Measurements from ENCODE around the gene TARBP1.

DNA sequence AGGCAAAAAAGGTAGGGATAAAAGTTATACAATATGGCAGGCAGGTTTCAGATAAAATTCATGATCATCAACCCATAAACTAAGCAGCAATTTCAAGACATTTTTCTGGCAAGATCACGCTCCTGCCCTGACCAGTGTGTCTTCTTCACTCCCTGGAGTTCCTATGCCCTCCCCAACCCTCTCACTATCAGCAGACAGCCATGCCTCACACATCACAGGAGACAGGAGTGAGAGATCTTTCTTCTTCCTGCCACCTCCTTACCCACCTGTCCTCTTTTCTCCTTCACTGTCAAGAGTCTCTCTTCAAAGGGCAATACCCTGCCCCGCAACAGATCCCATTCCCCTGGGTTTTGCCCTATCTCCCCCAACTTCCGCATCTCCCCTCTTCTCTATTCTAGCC lies 77.3 kb downstream of the TARBP1 start:
- TF ChIP-seq, protein P1, sequence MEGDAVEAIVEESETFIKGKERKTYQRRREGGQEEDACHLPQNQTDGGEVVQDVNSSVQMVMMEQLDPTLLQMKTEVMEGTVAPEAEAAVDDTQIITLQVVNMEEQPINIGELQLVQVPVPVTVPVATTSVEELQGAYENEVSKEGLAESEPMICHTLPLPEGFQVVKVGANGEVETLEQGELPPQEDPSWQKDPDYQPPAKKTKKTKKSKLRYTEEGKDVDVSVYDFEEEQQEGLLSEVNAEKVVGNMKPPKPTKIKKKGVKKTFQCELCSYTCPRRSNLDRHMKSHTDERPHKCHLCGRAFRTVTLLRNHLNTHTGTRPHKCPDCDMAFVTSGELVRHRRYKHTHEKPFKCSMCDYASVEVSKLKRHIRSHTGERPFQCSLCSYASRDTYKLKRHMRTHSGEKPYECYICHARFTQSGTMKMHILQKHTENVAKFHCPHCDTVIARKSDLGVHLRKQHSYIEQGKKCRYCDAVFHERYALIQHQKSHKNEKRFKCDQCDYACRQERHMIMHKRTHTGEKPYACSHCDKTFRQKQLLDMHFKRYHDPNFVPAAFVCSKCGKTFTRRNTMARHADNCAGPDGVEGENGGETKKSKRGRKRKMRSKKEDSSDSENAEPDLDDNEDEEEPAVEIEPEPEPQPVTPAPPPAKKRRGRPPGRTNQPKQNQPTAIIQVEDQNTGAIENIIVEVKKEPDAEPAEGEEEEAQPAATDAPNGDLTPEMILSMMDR (IDR thresholded peaks at IDR 0.05), result no peak
- TF ChIP-seq POLR2A (IDR thresholded peaks at IDR 0.05), result no peak

Data from adrenal gland (tissue), 5 donors.